ENCODE data around the gene AKAP14.
"Not testable (repeated sequence)": the region's sequence is repeated elsewhere in the genome, so short reads cannot be mapped to it uniquely, and the experiment has no call there.

The AKAP14 gene

DNA sequence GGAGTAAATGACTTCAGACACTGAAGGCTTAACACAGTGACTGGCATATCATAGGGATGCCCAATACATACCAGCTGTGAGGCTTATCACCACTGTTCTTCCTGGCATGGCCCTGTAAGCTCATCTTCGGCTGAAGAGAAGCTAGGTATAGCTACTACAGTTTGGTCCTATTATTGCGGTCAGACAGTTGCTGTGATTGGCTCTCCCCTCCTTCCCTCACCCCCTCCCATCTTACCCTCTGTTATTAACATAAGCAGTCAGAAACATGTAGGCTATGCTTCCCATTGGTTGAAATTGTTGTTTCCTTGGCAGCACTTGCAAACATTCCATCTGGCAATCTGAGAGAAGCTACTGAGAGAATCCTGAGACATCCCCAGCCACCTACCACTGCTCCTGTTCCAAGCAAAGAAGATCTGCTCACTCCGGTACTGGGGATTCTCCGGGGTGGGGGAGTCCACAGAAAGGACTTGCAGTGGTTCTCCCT, at the start of gene AKAP14:
Gene AKAP14, plus strand, starts transcription at position 51 of the 484 bp plus-strand sequence. CDS start 7,331 bp downstream, outside the sequence.
- no peak for DNase-seq (ENCODE audit: low read depth, low spot score)

- DNase-seq (ENCODE audit: low read depth, low spot score): peak; percentile 79
Observed at GRCh38 chrX:119852382-119853353, 43.0 kb upstream of the AKAP14 start, which contains the start of gene UPF3B. Gene UPF3B (minus strand): TSS chrX:119852963. CDS start chrX:119852928, 35 bp downstream.

- DNase-seq (ENCODE audit: low read depth, low spot score): no peak
Observed at GRCh38 chrX:119853444-119853843, 42.2 kb upstream of the AKAP14 start.

GRCh38 chrX:119870626-119871131, 25.0 kb upstream of the AKAP14 start:
- DNase-seq (ENCODE audit: low read depth, low spot score): no peak

GRCh38 chrX:119871245-119871598, 24.5 kb upstream of the AKAP14 start:
- DNase-seq (ENCODE audit: low read depth, low spot score): no peak

- DNase-seq (ENCODE audit: low read depth, low spot score): no peak
Observed at GRCh38 chrX:119871599-119872395, 23.9 kb upstream of the AKAP14 start, which contains the start of the genes NDUFA1 and RNF113A. Gene NDUFA1 (plus strand): TSS chrX:119871832. CDS start chrX:119871912, 80 bp downstream. Gene RNF113A (minus strand): TSS chrX:119871733. CDS start chrX:119871613, 120 bp downstream.

GRCh38 chrX:119878740-119879139, 17.0 kb upstream of the AKAP14 start:
- DNase-seq (ENCODE audit: low read depth, low spot score): no peak

DNA sequence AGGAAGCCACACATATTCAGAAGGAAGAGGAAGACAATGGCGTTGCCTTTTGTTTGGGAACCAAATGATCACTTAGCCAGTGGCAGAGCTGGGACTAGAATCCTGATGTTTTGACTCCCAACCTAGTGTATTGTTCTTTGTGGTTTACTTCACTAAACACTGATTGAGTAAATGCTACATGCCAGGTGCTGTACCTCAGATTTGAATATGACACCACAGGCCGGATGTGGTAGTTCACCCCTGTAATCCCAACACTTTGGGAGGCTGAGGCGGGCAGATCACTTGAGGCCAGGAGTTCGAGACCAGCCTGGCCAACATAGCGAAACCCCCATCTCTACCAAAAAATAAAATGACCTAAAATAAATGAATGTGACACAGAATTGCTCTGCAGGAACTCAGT, 15.6 kb upstream of the AKAP14 start:
- no peak for DNase-seq (ENCODE audit: low read depth, low spot score)

GRCh38 chrX:119880552-119881437, 14.9 kb upstream of the AKAP14 start:
- DNase-seq (ENCODE audit: low read depth, low spot score): no peak

- DNase-seq (ENCODE audit: low read depth, low spot score): no peak
Observed at GRCh38 chrX:119885554-119886428, 9.9 kb upstream of the AKAP14 start.

DNA sequence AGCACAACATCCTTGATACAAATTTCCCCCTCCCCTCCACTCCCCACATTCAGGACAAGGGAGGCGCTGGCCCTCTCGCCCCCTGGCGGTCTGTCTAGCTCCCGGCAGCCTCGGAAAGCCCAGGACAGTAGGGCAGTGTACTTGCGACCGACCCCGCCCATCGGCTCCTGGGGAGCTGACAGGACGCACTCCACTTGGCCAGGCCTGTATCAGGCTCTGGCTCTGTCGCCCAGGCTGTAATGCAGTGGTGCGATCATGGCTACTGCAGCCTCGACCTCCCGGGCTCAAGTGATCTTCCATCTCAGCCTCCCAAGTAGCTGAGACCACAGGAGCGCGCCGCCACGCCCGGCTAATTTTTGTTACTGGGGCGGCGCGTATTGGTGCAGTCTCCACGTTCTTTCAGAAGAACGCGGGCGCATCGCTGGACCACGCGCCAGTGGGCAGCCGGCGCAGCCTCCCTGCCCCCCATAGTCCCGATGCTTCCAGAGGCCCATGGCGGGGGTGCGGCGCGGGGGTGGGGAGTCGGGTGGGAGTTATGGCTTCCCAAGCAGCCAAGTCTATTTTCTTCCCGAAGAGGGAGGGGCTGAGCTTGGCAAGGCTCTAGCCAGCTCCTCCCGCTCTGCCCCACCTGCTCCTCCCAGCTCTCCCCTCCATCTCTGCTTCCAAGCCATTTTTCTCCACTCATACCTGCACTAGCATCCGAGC, 7.8 kb upstream of the AKAP14 start:
- DNase-seq (ENCODE audit: low read depth, low spot score): no peak

DNA sequence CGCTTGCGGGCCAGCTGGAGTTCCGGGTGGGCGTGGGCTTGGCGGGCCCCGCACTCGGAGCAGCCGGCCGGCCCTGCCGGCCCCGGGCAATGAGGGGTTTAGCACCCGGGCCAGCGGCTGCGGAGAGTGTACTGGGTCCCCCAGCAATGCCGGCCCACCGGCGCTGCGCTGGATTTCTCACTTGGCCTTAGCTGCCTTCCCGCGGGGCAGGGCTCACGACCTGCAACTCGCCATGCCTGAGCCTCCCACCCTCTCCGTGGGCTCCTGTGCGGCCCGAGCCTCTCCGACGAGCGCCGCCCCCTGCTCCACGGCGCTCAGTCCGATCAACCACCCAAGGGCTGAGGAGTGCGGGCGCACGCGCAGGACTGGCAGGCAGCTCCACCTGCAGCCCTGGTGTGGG, 5.1 kb upstream of the AKAP14 start:
- not testable (repeated sequence) for DNase-seq (ENCODE audit: low read depth, low spot score)

GRCh38 chrX:119891961-119892692, 3.6 kb upstream of the AKAP14 start:
- DNase-seq (ENCODE audit: low read depth, low spot score): not testable (repeated sequence)

DNA sequence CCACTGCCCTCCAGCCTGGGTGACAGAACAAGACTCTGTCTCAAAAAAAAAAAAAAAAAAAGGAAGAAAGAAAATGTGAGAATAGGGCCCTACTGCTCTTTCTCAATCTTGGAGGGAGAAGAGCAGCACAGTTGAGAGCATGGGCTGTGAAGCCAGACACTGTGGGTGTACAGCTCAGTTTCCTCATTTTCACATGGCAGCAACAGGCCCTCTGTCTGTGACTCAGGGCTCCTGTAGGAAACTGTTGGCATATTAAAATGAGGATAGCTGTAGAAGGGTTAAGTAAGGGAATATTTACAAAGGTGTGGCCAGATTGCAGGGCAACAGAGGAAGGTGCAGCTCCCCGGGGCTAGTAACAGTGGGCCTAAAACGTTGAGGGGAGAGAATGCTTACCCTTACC, 3.4 kb downstream of the AKAP14 start:
- DNase-seq (ENCODE audit: low read depth, low spot score): no peak

DNA sequence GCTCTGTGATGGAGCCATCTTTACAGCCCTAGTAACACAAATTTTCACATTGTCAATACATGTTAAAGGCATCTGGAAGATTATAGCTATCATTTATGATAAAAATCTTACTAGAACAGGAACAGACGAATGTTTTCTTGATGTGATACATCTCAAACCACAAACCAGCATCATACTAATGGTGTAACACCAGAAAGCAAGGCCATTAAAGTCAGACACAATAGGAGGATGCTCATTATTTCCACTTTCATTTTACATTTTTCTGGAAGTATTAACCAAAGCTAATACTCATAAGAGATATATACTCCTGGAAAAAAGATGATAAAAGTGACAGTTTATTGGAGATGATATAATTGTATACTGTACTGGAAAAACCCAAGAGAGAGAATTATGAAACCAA, 5.3 kb downstream of the AKAP14 start:
- DNase-seq (ENCODE audit: low read depth, low spot score): no peak

DNA sequence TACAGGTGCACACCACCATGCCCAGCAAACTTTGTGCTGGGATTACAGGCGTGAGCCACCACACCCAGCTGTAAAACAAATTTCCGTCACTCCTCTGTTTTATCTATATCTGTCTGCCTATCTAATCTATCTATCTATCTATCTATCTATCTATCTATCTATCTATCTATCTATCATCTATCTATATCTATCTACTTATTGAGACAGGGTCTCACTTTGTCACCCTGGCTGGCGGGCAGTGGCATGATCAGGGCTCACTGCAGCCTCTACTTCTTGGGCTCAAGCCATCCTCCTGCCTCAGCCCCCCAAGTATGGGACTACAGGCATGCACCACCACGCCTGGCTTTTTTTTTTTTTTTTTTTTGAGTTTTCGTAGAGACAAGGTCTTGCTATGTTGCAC, 20.6 kb downstream of the AKAP14 start:
- DNase-seq (ENCODE audit: low read depth, low spot score): no peak

GRCh38 chrX:119917877-119918276, 22.2 kb downstream of the AKAP14 start:
- no peak for DNase-seq (ENCODE audit: low read depth, low spot score)

GRCh38 chrX:119919835-119920585, 24.3 kb downstream of the AKAP14 start:
- no peak for DNase-seq (ENCODE audit: low read depth, low spot score)

Data from iPS DF 19.7 (cell line).